ENCODE data around the gene ARID3A. TPM values are rescaled to one million over a fixed set of nuclear protein-coding genes. Genes with fewer than 3 reads are reported as not detected.

ARID3A gene
- total RNA-seq, 1 experiment from 2014 or later: 5.6 TPM

- ChIA-PET CTCF (no interaction called here), POLR2A (ENCODE audit: unreplicated experiment) (no interaction called here)
- H3K9me2 ChIP-seq (replicated peaks; ENCODE audit: low read length): no peaks in the 10 kb centered on the region
- no peaks in the 10 kb centered on the region for H3F3A ChIP-seq (ENCODE audit: low read length, unreplicated experiment)
- no peak overlapping the region for H3K4me2 ChIP-seq (ENCODE audit: low read length)
- no peak overlapping the region for H3K9ac ChIP-seq (ENCODE audit: low read length)
- H4K20me1 ChIP-seq (ENCODE audit: low read length): no peaks in the 10 kb centered on the region
- H3K4me1 ChIP-seq (ENCODE audit: insufficient read depth, low read length): no peaks in the 10 kb centered on the region; the same call in 1 of the 2 replicates
- TF ChIP-seq EZH2 (IDR thresholded peaks at IDR 0.05; ENCODE audit: low read length, unreplicated experiment) (no peak), CTCF (conservative IDR thresholded peaks at IDR 0.05; ENCODE audit: low read depth, low read length) (no peak), EZH2phosphoT487 (IDR thresholded peaks at IDR 0.05; ENCODE audit: borderline replicate concordance, low read length) (no peak)
- H2AFZ ChIP-seq (ENCODE audit: low read length): no peak overlapping the region
- no peak overlapping the region for H3K4me3 ChIP-seq (ENCODE audit: low read length)
- DNase-seq (no peak), ATAC-seq (no peak)
- peaks cover 4% of the 10 kb centered on the region; the same call in 1 of the 2 replicates for H3K79me2 ChIP-seq (ENCODE audit: low read length)
- no peaks in the 10 kb centered on the region for H3K9me3 ChIP-seq (ENCODE audit: low read length)
- H3K36me3 ChIP-seq (ENCODE audit: low read depth, low read length): no peaks in the 10 kb centered on the region
- no TSS peak for BruUV-seq (replicated peaks)
- intact Hi-C loops (cut with micrococcal nuclease): no loop called here
- no peak overlapping the region for H3K27ac ChIP-seq (ENCODE audit: low read length)
- no peaks in the 10 kb centered on the region for H3K27me3 ChIP-seq (ENCODE audit: low read length)
Measured at GRCh38 chr19:947090-947706, 21.4 kb downstream of the ARID3A start.

GRCh38 chr19:947707-948539 lies 22.1 kb downstream of the ARID3A start:
- Histone ChIP-seq H3K4me2 (ENCODE audit: low read length) (no peak overlapping the region), H3K9me2 (replicated peaks; ENCODE audit: low read length) (no peaks in the 10 kb centered on the region), H3K27ac (ENCODE audit: low read length) (no peak overlapping the region), H2AFZ (ENCODE audit: low read length) (no peak overlapping the region), H3K9me3 (ENCODE audit: low read length) (no peaks in the 10 kb centered on the region), H3K4me3 (ENCODE audit: low read length) (no peak overlapping the region), H3K9ac (ENCODE audit: low read length) (no peak overlapping the region), H3K27me3 (ENCODE audit: low read length) (no peaks in the 10 kb centered on the region), H3K79me2 (ENCODE audit: low read length) (no peaks in the 10 kb centered on the region), H3F3A (ENCODE audit: low read length, unreplicated experiment) (no peaks in the 10 kb centered on the region), H3K36me3 (ENCODE audit: low read depth, low read length) (no peaks in the 10 kb centered on the region), H4K20me1 (ENCODE audit: low read length) (no peaks in the 10 kb centered on the region), H3K4me1 (ENCODE audit: insufficient read depth, low read length) (peaks cover 4% of the 10 kb centered on the region)
- intact Hi-C loops (cut with micrococcal nuclease): no loop called here
- POLR2A ChIA-PET (ENCODE audit: unreplicated experiment): no interaction called here
- BruUV-seq (replicated peaks): no TSS peak
- TF ChIP-seq EZH2 (IDR thresholded peaks at IDR 0.05; ENCODE audit: low read length, unreplicated experiment) (no peak), CTCF (conservative IDR thresholded peaks at IDR 0.05; ENCODE audit: low read depth, low read length) (no peak), EZH2phosphoT487 (IDR thresholded peaks at IDR 0.05; ENCODE audit: borderline replicate concordance, low read length) (no peak)
- no peak for DNase-seq
- CTCF ChIA-PET: no interaction called here
- ATAC-seq: no peak
